ENCODE measurements around the gene MPL. TPM values are rescaled to one million over a fixed set of nuclear protein-coding genes. Genes with fewer than 3 reads are reported as not detected.

MPL gene
- total and polyA plus RNA-seq, 10 of the 15 experiments (the other 5 are each of a cell fraction or from before 2014, with no cell fraction given), result not detected

GRCh38 chr1:43367904-43368645 is 30.5 kb downstream of the MPL start, which contains the start of gene ELOVL1 (continued):
- TF ChIP-seq EGR1 (IDR thresholded peaks at IDR 0.05; ENCODE audit: borderline replicate concordance in 1 of 2, low read depth in 2 of 2, low read length in 2 of 2) (peak in 1 of 2 experiments; percentile 42; a peak in 1 of 3 replicates), LARP7 (IDR thresholded peaks at IDR 0.05) (peak; percentile 80), FOXM1 (IDR thresholded peaks at IDR 0.05; ENCODE audit: low read depth, low read length) (no peak), ZNF217 (IDR thresholded peaks at IDR 0.05) (no peak), MXI1 (IDR thresholded peaks at IDR 0.05; ENCODE audit: low read depth, low read length) (peak; percentile 62), SKIL (IDR thresholded peaks at IDR 0.05; ENCODE audit: low read depth, poor library complexity, severe bottlenecking) (no peak), POU2F2 (IDR thresholded peaks at IDR 0.05; ENCODE audit: borderline replicate concordance, low read depth, low read length) (peak; percentile 64; the same call in 2 of the 3 replicates), JUND (IDR thresholded peaks at IDR 0.05; ENCODE audit: low read depth, low read length) (no peak), HDAC2 (IDR thresholded peaks at IDR 0.05) (no peak), ZNF207 (IDR thresholded peaks at IDR 0.05; ENCODE audit: borderline replicate concordance) (0 out of 2 replicates have a peak, but pooled peaks have one; percentile 44), CREB1 (IDR thresholded peaks at IDR 0.05; ENCODE audit: low read depth) (peak; percentile 67), RBBP5 (conservative IDR thresholded peaks at IDR 0.05) (no peak), DPF2 (IDR thresholded peaks at IDR 0.05) (peak; percentile 88), NFYA (IDR thresholded peaks at IDR 0.05; ENCODE audit: borderline replicate concordance, low read depth, low read length) (no peak), ZNF274 (IDR thresholded peaks at IDR 0.05; ENCODE audit: insufficient read depth, insufficient read length) (no peak), MYC (IDR thresholded peaks at IDR 0.05; ENCODE audit: insufficient read depth, insufficient read length, insufficient replicate concordance, low read length, severe bottlenecking) (peak; percentile 67), EED (IDR thresholded peaks at IDR 0.05; ENCODE audit: low read depth) (0 out of 2 replicates have a peak, but pooled peaks have one; percentile 15), CHD4 (IDR thresholded peaks at IDR 0.05) (no peak), IRF5 (IDR thresholded peaks at IDR 0.05; ENCODE audit: borderline replicate concordance) (no peak), RUNX3 (IDR thresholded peaks at IDR 0.05; ENCODE audit: low read length) (peak; percentile 53), E2F8 (IDR thresholded peaks at IDR 0.05; ENCODE audit: low read depth, partially characterized antibody) (no peak), KDM1A (IDR thresholded peaks at IDR 0.05; ENCODE audit: borderline replicate concordance) (no peak), IKZF1 (conservative IDR thresholded peaks at IDR 0.05) (peak; percentile 85)

All from GM12878 (cell line).